ENCODE data around the gene NPTXR.

DNA sequence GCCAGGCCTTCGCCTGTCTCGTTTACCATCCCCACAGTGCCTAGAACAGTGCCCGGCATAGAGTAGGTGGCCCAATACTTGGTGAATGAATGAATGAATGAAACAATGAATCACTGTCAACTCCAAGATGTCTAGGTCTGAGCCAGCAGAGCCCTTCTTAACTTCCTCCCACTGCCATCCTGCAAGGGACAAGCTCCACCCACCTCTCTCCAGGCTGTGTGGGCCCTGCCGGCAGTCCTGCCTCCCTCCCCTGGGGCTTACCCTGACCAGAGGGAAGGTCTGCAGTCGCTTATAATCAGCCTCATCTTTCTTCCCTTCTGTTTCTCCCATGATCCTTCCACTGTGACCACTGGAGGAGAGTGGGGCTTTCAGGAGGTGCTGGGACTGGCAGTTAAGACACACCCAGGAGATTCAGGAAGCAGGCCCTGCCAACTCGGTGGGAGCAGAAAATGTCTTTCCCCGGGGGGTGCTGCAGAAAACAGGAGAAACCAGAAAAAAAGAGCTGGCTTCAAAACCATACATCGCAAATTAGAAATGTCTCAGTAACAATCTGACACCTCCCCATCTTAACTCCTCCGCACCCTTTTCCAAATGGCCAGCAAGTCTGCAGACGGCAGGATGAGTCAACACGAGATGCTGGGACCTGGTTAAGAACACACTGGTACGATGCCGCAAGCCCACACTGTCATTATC, 61.3 kb downstream of the NPTXR start:
- TF ChIP-seq CREB1 (IDR thresholded peaks at IDR 0.05; ENCODE audit: low read depth): no peak
- no peak for TF ChIP-seq TAF1 (IDR thresholded peaks at IDR 0.05; ENCODE audit: borderline replicate concordance, low read depth, low read length)
- no peak for TF ChIP-seq RFX5 (IDR thresholded peaks at IDR 0.05; ENCODE audit: low read depth, low read length)
- no peak for TF ChIP-seq EP300 (IDR thresholded peaks at IDR 0.05; ENCODE audit: borderline replicate concordance in 1 of 2, control insufficient read depth in 1 of 2, low read depth in 2 of 2, low read length in 2 of 2)
- TF ChIP-seq, protein P1, sequence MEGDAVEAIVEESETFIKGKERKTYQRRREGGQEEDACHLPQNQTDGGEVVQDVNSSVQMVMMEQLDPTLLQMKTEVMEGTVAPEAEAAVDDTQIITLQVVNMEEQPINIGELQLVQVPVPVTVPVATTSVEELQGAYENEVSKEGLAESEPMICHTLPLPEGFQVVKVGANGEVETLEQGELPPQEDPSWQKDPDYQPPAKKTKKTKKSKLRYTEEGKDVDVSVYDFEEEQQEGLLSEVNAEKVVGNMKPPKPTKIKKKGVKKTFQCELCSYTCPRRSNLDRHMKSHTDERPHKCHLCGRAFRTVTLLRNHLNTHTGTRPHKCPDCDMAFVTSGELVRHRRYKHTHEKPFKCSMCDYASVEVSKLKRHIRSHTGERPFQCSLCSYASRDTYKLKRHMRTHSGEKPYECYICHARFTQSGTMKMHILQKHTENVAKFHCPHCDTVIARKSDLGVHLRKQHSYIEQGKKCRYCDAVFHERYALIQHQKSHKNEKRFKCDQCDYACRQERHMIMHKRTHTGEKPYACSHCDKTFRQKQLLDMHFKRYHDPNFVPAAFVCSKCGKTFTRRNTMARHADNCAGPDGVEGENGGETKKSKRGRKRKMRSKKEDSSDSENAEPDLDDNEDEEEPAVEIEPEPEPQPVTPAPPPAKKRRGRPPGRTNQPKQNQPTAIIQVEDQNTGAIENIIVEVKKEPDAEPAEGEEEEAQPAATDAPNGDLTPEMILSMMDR (IDR thresholded peaks at IDR 0.05 in 2 of 3, conservative IDR thresholded peaks at IDR 0.05 in 1 of 3; ENCODE audit: control insufficient read depth in 2 of 3, extremely low read depth in 1 of 3, insufficient read depth in 1 of 3, low read depth in 3 of 3, low read length in 3 of 3): no peak

Data from GM12878 (cell line).